Measurements from ENCODE around the gene SSB. TPM values are rescaled to one million over a fixed set of nuclear protein-coding genes. Genes with fewer than 3 reads are reported as not detected.

SSB gene
- total RNA-seq, 1 donor from 2014 or later, result 139 TPM

- DNase-seq (ENCODE audit: low spot score, unreplicated experiment), result no peak
- H3K27ac Mint-ChIP-seq, result no peak overlapping the region
These were observed 31.3 kb upstream of the SSB start for GRCh38 chr2:169767243-169767888.

GRCh38 chr2:169768262-169768995, 30.2 kb upstream of the SSB start:
- Mint-ChIP-seq H3K27ac (no peak overlapping the region), H3K36me3 (ENCODE audit: insufficient read depth) (peaks cover 3% of the 10 kb centered on the region), H3K4me1 (ENCODE audit: low read depth) (no peaks in the 10 kb centered on the region), H3K4me3 (ENCODE audit: low read depth) (no peak overlapping the region), H3K9me3 (ENCODE audit: low read depth) (no peaks in the 10 kb centered on the region), H3K27me3 (no peaks in the 10 kb centered on the region)
- DNase-seq (ENCODE audit: low spot score, unreplicated experiment), result no peak
- no peak for TF ChIP-seq CTCF (IDR thresholded peaks at IDR 0.05; ENCODE audit: unreplicated experiment)

More at GRCh38 chr2:169767243-169767888, 31.3 kb upstream of the SSB start:
- peak; percentile 70 for TF ChIP-seq CTCF (IDR thresholded peaks at IDR 0.05; ENCODE audit: unreplicated experiment)
- no peak overlapping the region for H3K4me3 Mint-ChIP-seq (ENCODE audit: low read depth)
- H3K9me3 Mint-ChIP-seq (ENCODE audit: low read depth), result peaks cover 2% of the 10 kb centered on the region
- H3K27me3 Mint-ChIP-seq, result no peaks in the 10 kb centered on the region
- no peaks in the 10 kb centered on the region for H3K4me1 Mint-ChIP-seq (ENCODE audit: low read depth)
- peaks cover 11% of the 10 kb centered on the region for H3K36me3 Mint-ChIP-seq (ENCODE audit: insufficient read depth)

GRCh38 chr2:169771021-169771420, 27.6 kb upstream of the SSB start:
- no peaks in the 10 kb centered on the region for H3K4me1 Mint-ChIP-seq (ENCODE audit: low read depth)
- H3K27ac Mint-ChIP-seq, result no peak overlapping the region
- TF ChIP-seq CTCF (IDR thresholded peaks at IDR 0.05; ENCODE audit: unreplicated experiment), result no peak
- no peak overlapping the region for H3K4me3 Mint-ChIP-seq (ENCODE audit: low read depth)
- H3K36me3 Mint-ChIP-seq (ENCODE audit: insufficient read depth), result peaks cover 2% of the 10 kb centered on the region
- no peaks in the 10 kb centered on the region for H3K27me3 Mint-ChIP-seq
- no peaks in the 10 kb centered on the region for H3K9me3 Mint-ChIP-seq (ENCODE audit: low read depth)
- DNase-seq (ENCODE audit: low spot score, unreplicated experiment), result no peak

- no peak overlapping the region for H3K27ac Mint-ChIP-seq
- H3K36me3 Mint-ChIP-seq (ENCODE audit: insufficient read depth), result peaks cover 2% of the 10 kb centered on the region
- no peak for TF ChIP-seq CTCF (IDR thresholded peaks at IDR 0.05; ENCODE audit: unreplicated experiment)
- no peak for DNase-seq (ENCODE audit: low spot score, unreplicated experiment)
- no peaks in the 10 kb centered on the region for H3K9me3 Mint-ChIP-seq (ENCODE audit: low read depth)
- no peaks in the 10 kb centered on the region for H3K27me3 Mint-ChIP-seq
- H3K4me3 Mint-ChIP-seq (ENCODE audit: low read depth), result no peak overlapping the region
- H3K4me1 Mint-ChIP-seq (ENCODE audit: low read depth), result no peaks in the 10 kb centered on the region
These were observed 27.1 kb upstream of the SSB start for GRCh38 chr2:169771612-169772011.

GRCh38 chr2:169772651-169773050, 26.0 kb upstream of the SSB start:
- Mint-ChIP-seq H3K36me3 (ENCODE audit: insufficient read depth) (no peaks in the 10 kb centered on the region), H3K4me3 (ENCODE audit: low read depth) (no peak overlapping the region), H3K4me1 (ENCODE audit: low read depth) (no peaks in the 10 kb centered on the region), H3K27ac (no peak overlapping the region), H3K9me3 (ENCODE audit: low read depth) (no peaks in the 10 kb centered on the region), H3K27me3 (no peaks in the 10 kb centered on the region)
- no peak for TF ChIP-seq CTCF (IDR thresholded peaks at IDR 0.05; ENCODE audit: unreplicated experiment)
- DNase-seq (ENCODE audit: low spot score, unreplicated experiment), result no peak

All from progenitor cell of endocrine pancreas (in vitro differentiated cells).